Natural killer cell treated with Interleukin-12 subunit alpha and Interleukin-12 subunit beta and Interleukin-15 and Interleukin-18, amount 100 ng/mL, for 72 hours (primary cell): ENCODE measurements around the gene FAM200C. TPM values are rescaled to one million over a fixed set of nuclear protein-coding genes. Genes with fewer than 3 reads are reported as not detected.
"Not testable (repeated sequence)": the region's sequence is repeated elsewhere in the genome, so short reads cannot be mapped to it uniquely, and the experiment has no call there.

ENCODE experiments used
- ATAC-seq, 2 donors: fragments of 150-1000 bp; cut with Tn5 transposase in 1 of 2; sonication (Bioruptor Pico), chemical (Tn5 transposase) in 1 of 2; 2 replicates each; pipeline ENCODE4 v1.10.0; 2021
- DNase-seq: peaks from one replicate; pipeline ENCODE4 v3.0.0; 2022; ENCODE audit warnings: low spot score
- H3K27ac Mint-ChIP-seq, 2 donors: 1 replicate in 1 of 2; 2 replicates in 1 of 2; pipeline ENCODE4 v1.8.0; 2022; ENCODE audit warnings: mixed read lengths in 2 of 2, mild to moderate bottlenecking in 1 of 2, moderate library complexity in 1 of 2
- H3K27me3 Mint-ChIP-seq, 2 donors: 1 replicate in 1 of 2; 2 replicates in 1 of 2; pipeline ENCODE4 v1.8.0; 2022; ENCODE audit warnings: mixed read lengths in 2 of 2
- H3K36me3 Mint-ChIP-seq: one replicate; pipeline ENCODE4 v1.8.0; 2022; ENCODE audit warnings: mixed read lengths
- H3K4me1 Mint-ChIP-seq, 2 donors: 1 replicate in 1 of 2; 2 replicates in 1 of 2; pipeline ENCODE4 v1.8.0; 2022; ENCODE audit warnings: low read depth in 2 of 2, mixed read lengths in 2 of 2, mild to moderate bottlenecking in 1 of 2
- H3K4me3 Mint-ChIP-seq: one replicate; pipeline ENCODE4 v1.8.0; 2022; ENCODE audit warnings: mixed read lengths
- H3K9me3 Mint-ChIP-seq: 2 replicates; pipeline ENCODE4 v1.8.0; 2022; ENCODE audit warnings: mixed read lengths
- total RNA-seq, 2 donors: library from RNA; stranded (reverse); gene quantifications; one replicate each; pipeline ENCODE4 v1.2.3, GENCODE V29; 2022

FAM200C gene
- total RNA-seq = under 1 TPM; 0.78 to 1.00 TPM

- Mint-ChIP-seq H3K27me3 (no peaks in the 10 kb centered on the region), H3K36me3 (peaks cover 19% of the 10 kb centered on the region), H3K9me3 (no peaks in the 10 kb centered on the region), H3K4me3 (peak within 1 kb of the TSS; percentile 88), H3K4me1 (peaks cover 12 to 15% of the 10 kb centered on the region in 2 donors), H3K27ac (peak within 1 kb of the TSS; percentile 82 to 96)
- peak; percentile 90 for DNase-seq
- peak; percentile 88 to 93 for ATAC-seq
Observed at GRCh38 chr5:160399402-160400353, at the start of gene FAM200C. TSS of gene FAM200C (minus strand) at chr5:160400054. CDS start at chr5:160395490, 4,564 bp downstream.

- H3K4me1 Mint-ChIP-seq = peaks cover 14 to 25% of the 10 kb centered on the region in 2 donors
- H3K27ac Mint-ChIP-seq = peak overlapping the region in 1 of 2 donors; percentile 10
Observed at GRCh38 chr5:160449458-160449857, 49.6 kb upstream of the FAM200C start.

GRCh38 chr5:160448886-160449285 is 49.0 kb upstream of the FAM200C start:
- Mint-ChIP-seq H3K9me3 (peaks cover 9% of the 10 kb centered on the region), H3K4me3 (no peak overlapping the region), H3K4me1 (peaks cover 16 to 28% of the 10 kb centered on the region in 2 donors), H3K27me3 (peaks cover 0 to 6% of the 10 kb centered on the region in 2 donors), H3K36me3 (peaks cover 7% of the 10 kb centered on the region), H3K27ac (peak overlapping the region in 1 of 2 donors; percentile 14)
- ATAC-seq (no peak), DNase-seq (no peak)

More at GRCh38 chr5:160449458-160449857, 49.6 kb upstream of the FAM200C start:
- Mint-ChIP-seq H3K4me3 (no peak overlapping the region), H3K27me3 (peaks cover 0 to 6% of the 10 kb centered on the region in 2 donors), H3K9me3 (peaks cover 9% of the 10 kb centered on the region), H3K36me3 (peaks cover 6% of the 10 kb centered on the region)
- DNase-seq = no peak
- no peak for ATAC-seq

- H3K27me3 Mint-ChIP-seq = peaks cover 0 to 4% of the 10 kb centered on the region in 2 donors
- H3K4me3 Mint-ChIP-seq = no peak overlapping the region
- peaks cover 10% of the 10 kb centered on the region for H3K36me3 Mint-ChIP-seq
- DNase-seq (no peak), ATAC-seq (no peak)
- H3K9me3 Mint-ChIP-seq = peaks cover 9% of the 10 kb centered on the region
- no peak overlapping the region for H3K27ac Mint-ChIP-seq
- peaks cover 40 to 48% of the 10 kb centered on the region in 2 donors for H3K4me1 Mint-ChIP-seq
Observed at GRCh38 chr5:160445751-160446150, 45.9 kb upstream of the FAM200C start.

- Mint-ChIP-seq H3K9me3 (peaks cover 9% of the 10 kb centered on the region), H3K27ac (no peak overlapping the region), H3K36me3 (peaks cover 10% of the 10 kb centered on the region), H3K27me3 (peaks cover 0 to 4% of the 10 kb centered on the region in 2 donors), H3K4me1 (peaks cover 44 to 54% of the 10 kb centered on the region in 2 donors), H3K4me3 (no peak overlapping the region)
- DNase-seq (no peak), ATAC-seq (no peak)
Observed at GRCh38 chr5:160445132-160445531, 45.3 kb upstream of the FAM200C start.

GRCh38 chr5:160444407-160444806 is 44.6 kb upstream of the FAM200C start:
- peak overlapping the region in 1 of 2 donors; percentile 2 for H3K27ac Mint-ChIP-seq
- DNase-seq = no peak
- no peaks in the 10 kb centered on the region for H3K27me3 Mint-ChIP-seq
- no peak overlapping the region for H3K4me3 Mint-ChIP-seq
- peaks cover 5% of the 10 kb centered on the region for H3K9me3 Mint-ChIP-seq
- H3K4me1 Mint-ChIP-seq = peaks cover 44 to 56% of the 10 kb centered on the region in 2 donors
- H3K36me3 Mint-ChIP-seq = peaks cover 6% of the 10 kb centered on the region
- ATAC-seq = no peak

- ATAC-seq = no peak
Observed at GRCh38 chr5:160442824-160443431, 43.1 kb upstream of the FAM200C start.

GRCh38 chr5:160441311-160441781 is 41.5 kb upstream of the FAM200C start:
- ATAC-seq = peak; percentile 17 to 21
- H3K4me1 Mint-ChIP-seq = peaks cover 56 to 66% of the 10 kb centered on the region in 2 donors
- peaks cover 1% of the 10 kb centered on the region for H3K9me3 Mint-ChIP-seq
- H3K27me3 Mint-ChIP-seq = no peaks in the 10 kb centered on the region
- peaks cover 4% of the 10 kb centered on the region for H3K36me3 Mint-ChIP-seq
- peak overlapping the region; percentile 59 for H3K4me3 Mint-ChIP-seq
- peak overlapping the region; percentile 44 to 60 for H3K27ac Mint-ChIP-seq
- no peak for DNase-seq

More at GRCh38 chr5:160442824-160443431, 43.1 kb upstream of the FAM200C start:
- peak overlapping the region; percentile 2 to 3 for H3K27ac Mint-ChIP-seq
- H3K36me3 Mint-ChIP-seq = peaks cover 4% of the 10 kb centered on the region
- peaks cover 55 to 63% of the 10 kb centered on the region in 2 donors for H3K4me1 Mint-ChIP-seq
- H3K27me3 Mint-ChIP-seq = no peaks in the 10 kb centered on the region
- H3K4me3 Mint-ChIP-seq = peak overlapping the region; percentile 5
- DNase-seq = no peak
- H3K9me3 Mint-ChIP-seq = peaks cover 3% of the 10 kb centered on the region

- Mint-ChIP-seq H3K4me3 (peak overlapping the region; percentile 90), H3K27me3 (peaks cover 8 to 11% of the 10 kb centered on the region in 2 donors), H3K27ac (peak overlapping the region; percentile 60 to 82), H3K4me1 (peaks cover 46 to 63% of the 10 kb centered on the region in 2 donors), H3K36me3 (peaks cover 4% of the 10 kb centered on the region), H3K9me3 (no peaks in the 10 kb centered on the region)
- peak; percentile 88 for ATAC-seq
- DNase-seq = peak; percentile 88
Observed at GRCh38 chr5:160439205-160439600, 39.3 kb upstream of the FAM200C start.

- peaks cover 8 to 11% of the 10 kb centered on the region in 2 donors for H3K27me3 Mint-ChIP-seq
- H3K36me3 Mint-ChIP-seq = no peaks in the 10 kb centered on the region
- peak; percentile 68 to 82 for ATAC-seq
- peak; percentile 71 for DNase-seq
- H3K4me1 Mint-ChIP-seq = peaks cover 40 to 57% of the 10 kb centered on the region in 2 donors
- peak overlapping the region; percentile 90 for H3K4me3 Mint-ChIP-seq
- H3K9me3 Mint-ChIP-seq = no peaks in the 10 kb centered on the region
- peak overlapping the region; percentile 60 to 82 for H3K27ac Mint-ChIP-seq
Observed at GRCh38 chr5:160438316-160439204, 38.7 kb upstream of the FAM200C start.

GRCh38 chr5:160437271-160437670 is 37.4 kb upstream of the FAM200C start:
- no peak for DNase-seq
- Mint-ChIP-seq H3K4me1 (peaks cover 32 to 44% of the 10 kb centered on the region in 2 donors), H3K36me3 (no peaks in the 10 kb centered on the region), H3K27me3 (peaks cover 8 to 11% of the 10 kb centered on the region in 2 donors), H3K27ac (no peak overlapping the region), H3K4me3 (no peak overlapping the region), H3K9me3 (no peaks in the 10 kb centered on the region)
- ATAC-seq = no peak

- not testable (repeated sequence) for H3K36me3 Mint-ChIP-seq, H3K9me3 Mint-ChIP-seq, H3K27ac Mint-ChIP-seq, DNase-seq, ATAC-seq
- Mint-ChIP-seq H3K4me1 (peaks cover 27 to 38% of the 10 kb centered on the region in 2 donors), H3K27me3 (peaks cover 8 to 11% of the 10 kb centered on the region in 2 donors), H3K4me3 (peak overlapping the region; percentile 30)
Observed at GRCh38 chr5:160436661-160437060, 36.8 kb upstream of the FAM200C start.

- ATAC-seq = no peak
- Mint-ChIP-seq H3K4me1 (peaks cover 21 to 32% of the 10 kb centered on the region in 2 donors), H3K9me3 (no peaks in the 10 kb centered on the region), H3K27ac (no peak overlapping the region), H3K27me3 (peaks cover 8 to 11% of the 10 kb centered on the region in 2 donors), H3K4me3 (no peak overlapping the region), H3K36me3 (no peaks in the 10 kb centered on the region)
- no peak for DNase-seq
Observed at GRCh38 chr5:160436017-160436416, 36.2 kb upstream of the FAM200C start.
